Gastroesophageal sphincter (tissue), 4 donors: ENCODE measurements around the gene SUPV3L1. TPM values are rescaled to one million over a fixed set of nuclear protein-coding genes. Genes with fewer than 3 reads are reported as not detected.
"Not testable (repeated sequence)": the region's sequence is repeated elsewhere in the genome, so short reads cannot be mapped to it uniquely, and the experiment has no call there.

ENCODE experiments used
- ATAC-seq: fragments of 150-250 bp; one replicate; pipeline ENCODE4 v1.9.1; 2016; ENCODE audit warnings: mild to moderate bottlenecking, moderate library complexity
- H3K27ac ChIP-seq, 4 donors: fragments of 200-600 bp; sonication (generic) in 3 of 4; 1 replicate in 3 of 4; 2 replicates in 1 of 4; pipeline ENCODE4 v1.5.1; 2016 to 2019
- H3K27me3 ChIP-seq: fragments of 200-600 bp; sonication (generic); one replicate; pipeline ENCODE4 v1.5.1; 2019
- H3K36me3 ChIP-seq, 2 donors: fragments of 200-600 bp; sonication (generic); one replicate each; pipeline ENCODE4 v1.5.1; 2019; ENCODE audit warnings: control low read depth in 1 of 2
- H3K4me1 ChIP-seq, 3 donors: fragments of 200-600 bp; sonication (generic); 1 replicate in 2 of 3; 2 replicates in 1 of 3; pipeline ENCODE4 v1.5.1; 2016 to 2019; ENCODE audit warnings: control low read depth in 2 of 3
- H3K4me3 ChIP-seq, 2 donors: fragments of 200-600 bp; sonication (generic); one replicate each; pipeline ENCODE4 v1.5.1; 2019; ENCODE audit warnings: mild to moderate bottlenecking in 1 of 2, moderate library complexity in 1 of 2
- H3K9me3 ChIP-seq, 3 donors: fragments of 200-600 bp; sonication (generic); one replicate each; pipeline ENCODE4 v1.5.1; 2017 to 2019; ENCODE audit warnings: control low read depth in 2 of 3
- EP300 ChIP-seq: sonication (generic); formaldehyde crosslinking; IDR thresholded peaks from one replicate; pipeline ENCODE4 v1.6.1; 2017; ENCODE audit warnings: antibody characterized with exemption, mild to moderate bottlenecking
- POLR2A ChIP-seq, 2 donors: fragments of 450-650 bp; IDR thresholded peaks; one replicate each; pipeline ENCODE4 v1.6.1; 2017; ENCODE audit warnings: antibody characterized with exemption in 2 of 2, mild to moderate bottlenecking in 2 of 2, moderate library complexity in 1 of 2
- POLR2AphosphoS5 ChIP-seq: sonication (generic); formaldehyde crosslinking; IDR thresholded peaks from one replicate; pipeline ENCODE4 v1.6.1; 2017; ENCODE audit warnings: antibody characterized with exemption
- WGBS, 2 donors: methylation state at CpG; one replicate each; pipeline ENCODE4 v1.1.5; 2018; ENCODE audit warnings: low coverage in 1 of 2; 5-methylcytosine and 5-hydroxymethylcytosine counted together
- total RNA-seq, 4 donors: library from RNA; depleted of rRNA; stranded (reverse); fragments of >200 nt; gene quantifications; one replicate each; pipeline ENCODE4 v1.1.0, GENCODE V29; 2016
- TF ChIP-seq, protein P1 (sequence below), 4 experiments: fragments of 200-600 bp in 2 of 4; fragments of 450-650 bp in 2 of 4; sonication (generic) in 1 of 4; IDR thresholded peaks; one replicate each; pipeline ENCODE4 v1.5.1; 2017 to 2019; ENCODE audit warnings: antibody characterized with exemption in 4 of 4, mild to moderate bottlenecking in 2 of 4, moderate library complexity in 2 of 4

SUPV3L1 gene
- total RNA-seq, 4 donors from 2014 or later, result 18.2 to 20.9 (median 19.8) TPM

DNA sequence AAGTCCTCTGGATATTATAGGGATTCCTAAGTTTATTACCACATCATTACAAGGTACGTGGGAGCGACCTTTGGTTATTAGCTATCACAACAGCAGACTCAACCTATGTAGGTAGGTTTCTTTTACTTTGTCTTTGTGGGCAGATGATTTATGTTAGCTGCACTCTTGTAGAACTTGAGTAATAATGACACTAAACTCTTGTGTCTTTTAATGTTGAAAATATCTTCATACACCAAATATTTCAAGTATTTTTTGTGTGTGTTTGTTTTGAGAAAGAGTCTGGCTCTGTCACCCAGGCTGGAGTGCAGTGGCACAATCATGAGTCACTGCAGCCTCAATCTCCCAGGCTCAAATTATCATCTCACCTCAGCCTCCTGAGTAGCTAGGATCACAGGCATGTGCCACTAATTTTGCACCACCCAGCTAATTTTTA lies 19.2 kb upstream of the SUPV3L1 start:
- Histone ChIP-seq H3K9me3 (no peaks in the 10 kb centered on the region), H3K36me3 (peaks cover 0 to 80% of the 10 kb centered on the region in 2 donors), H3K4me3 (no peak overlapping the region), H3K27me3 (no peaks in the 10 kb centered on the region), H3K27ac (no peak overlapping the region), H3K4me1 (no peaks in the 10 kb centered on the region)
- WGBS, 2 donors, result 94 to 100% methylated on average over 2 of the region's 2 CpGs
- no peak for ATAC-seq
- TF ChIP-seq EP300 (no peak), POLR2AphosphoS5 (no peak), POLR2A (IDR thresholded peaks at IDR 0.05) (no peak)
- TF ChIP-seq, protein P1, sequence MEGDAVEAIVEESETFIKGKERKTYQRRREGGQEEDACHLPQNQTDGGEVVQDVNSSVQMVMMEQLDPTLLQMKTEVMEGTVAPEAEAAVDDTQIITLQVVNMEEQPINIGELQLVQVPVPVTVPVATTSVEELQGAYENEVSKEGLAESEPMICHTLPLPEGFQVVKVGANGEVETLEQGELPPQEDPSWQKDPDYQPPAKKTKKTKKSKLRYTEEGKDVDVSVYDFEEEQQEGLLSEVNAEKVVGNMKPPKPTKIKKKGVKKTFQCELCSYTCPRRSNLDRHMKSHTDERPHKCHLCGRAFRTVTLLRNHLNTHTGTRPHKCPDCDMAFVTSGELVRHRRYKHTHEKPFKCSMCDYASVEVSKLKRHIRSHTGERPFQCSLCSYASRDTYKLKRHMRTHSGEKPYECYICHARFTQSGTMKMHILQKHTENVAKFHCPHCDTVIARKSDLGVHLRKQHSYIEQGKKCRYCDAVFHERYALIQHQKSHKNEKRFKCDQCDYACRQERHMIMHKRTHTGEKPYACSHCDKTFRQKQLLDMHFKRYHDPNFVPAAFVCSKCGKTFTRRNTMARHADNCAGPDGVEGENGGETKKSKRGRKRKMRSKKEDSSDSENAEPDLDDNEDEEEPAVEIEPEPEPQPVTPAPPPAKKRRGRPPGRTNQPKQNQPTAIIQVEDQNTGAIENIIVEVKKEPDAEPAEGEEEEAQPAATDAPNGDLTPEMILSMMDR (IDR thresholded peaks at IDR 0.05), result no peak

DNA sequence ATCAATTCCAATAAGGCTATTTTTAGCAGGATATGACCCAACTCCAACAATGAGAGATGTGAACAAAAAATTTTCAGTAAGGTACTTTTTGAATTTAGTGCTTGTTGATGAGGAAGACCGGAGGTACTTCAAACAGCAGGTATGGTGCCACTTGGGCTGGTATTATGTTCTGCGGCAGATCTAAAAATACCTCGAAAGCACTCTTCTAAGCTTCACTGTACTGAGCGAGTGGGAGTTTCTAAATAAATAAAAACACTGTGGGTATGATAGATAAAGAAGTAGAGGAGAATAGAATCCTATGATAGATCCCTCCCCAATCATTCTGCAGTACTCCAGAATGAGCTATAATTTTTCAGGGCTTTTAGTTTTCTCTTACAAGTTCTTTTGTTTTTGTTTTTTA lies 11.5 kb upstream of the SUPV3L1 start:
- no peak for ATAC-seq
- Histone ChIP-seq H3K27me3 (no peaks in the 10 kb centered on the region), H3K27ac (no peak overlapping the region), H3K36me3 (peaks cover 0 to 97% of the 10 kb centered on the region in 2 donors), H3K4me1 (no peaks in the 10 kb centered on the region), H3K4me3 (no peak overlapping the region), H3K9me3 (no peaks in the 10 kb centered on the region)
- TF ChIP-seq, protein P1 (IDR thresholded peaks at IDR 0.05), result no peak
- TF ChIP-seq POLR2A (IDR thresholded peaks at IDR 0.05) (no peak), EP300 (no peak), POLR2AphosphoS5 (no peak)
- 90 to 94% methylated on average over 4 of the region's 4 CpGs for WGBS, 2 donors

DNA sequence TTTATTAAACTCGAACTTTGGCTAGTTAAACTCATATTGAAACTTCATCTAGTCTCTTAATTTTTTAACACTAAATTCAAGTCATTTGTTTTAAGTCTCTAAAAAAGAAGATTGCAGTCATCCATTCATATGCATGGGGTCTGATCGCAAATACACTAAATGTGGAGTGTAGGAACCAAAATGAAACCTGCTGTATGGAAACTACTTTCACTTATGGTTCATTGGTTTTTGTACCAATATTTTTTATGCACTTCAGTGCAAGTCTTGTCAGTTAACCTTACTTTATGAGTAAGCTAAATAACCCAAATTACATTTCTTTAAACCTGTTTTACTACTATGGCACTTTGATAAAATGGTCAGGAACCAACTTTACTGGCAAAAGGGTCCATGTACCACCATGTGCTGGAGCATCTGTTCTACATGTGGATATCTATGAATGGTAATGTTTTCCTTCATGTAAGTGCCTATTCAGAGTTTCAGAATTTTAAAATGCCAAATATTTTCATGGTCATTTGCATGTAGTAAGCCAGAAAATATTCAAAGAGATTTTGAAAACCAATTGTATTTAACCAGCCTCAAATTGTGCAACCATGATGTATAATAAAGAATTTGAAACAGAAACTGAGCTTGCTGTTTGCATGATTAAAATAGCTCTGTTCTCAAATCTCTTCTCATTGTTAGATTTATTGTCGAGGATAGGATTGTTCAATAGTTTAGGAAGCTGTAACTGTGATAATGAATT lies 7.6 kb upstream of the SUPV3L1 start:
- Histone ChIP-seq H3K27ac (no peak overlapping the region), H3K9me3 (no peaks in the 10 kb centered on the region), H3K4me3 (no peak overlapping the region), H3K27me3 (no peaks in the 10 kb centered on the region), H3K4me1 (no peaks in the 10 kb centered on the region), H3K36me3 (peaks cover 0 to 65% of the 10 kb centered on the region in 2 donors)
- ATAC-seq, result no peak
- 92 to 93% methylated on average over 3 of the region's 3 CpGs for WGBS, 2 donors
- TF ChIP-seq POLR2A (IDR thresholded peaks at IDR 0.05) (no peak), POLR2AphosphoS5 (no peak), EP300 (no peak)
- TF ChIP-seq, protein P1 (IDR thresholded peaks at IDR 0.05), result no peak

DNA sequence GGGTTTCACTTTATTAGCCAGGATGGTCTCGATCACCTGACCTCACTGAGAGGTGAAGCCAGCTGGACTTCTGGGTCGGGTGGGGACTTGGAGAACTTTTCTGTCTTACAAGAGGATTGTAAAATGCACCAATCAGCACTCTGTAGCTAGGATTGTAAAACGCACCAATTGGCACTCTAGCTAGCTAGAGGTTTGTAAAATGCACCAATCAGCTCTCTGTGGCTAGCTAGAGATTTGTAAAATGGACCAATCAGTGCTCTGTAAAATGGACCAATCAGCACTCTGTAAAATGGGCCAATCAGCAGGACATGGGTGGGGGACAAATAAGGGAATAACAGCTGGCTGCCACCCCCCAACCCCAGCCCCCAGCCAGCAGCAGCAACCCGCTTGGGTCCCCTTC lies 4.7 kb upstream of the SUPV3L1 start:
- WGBS, 2 donors, result no CpG with 5 or more reads among the region's 4 CpGs
- not testable (repeated sequence) for H3K9me3 ChIP-seq, H3K4me3 ChIP-seq, ATAC-seq, H3K27me3 ChIP-seq, H3K4me1 ChIP-seq, H3K27ac ChIP-seq
- peaks cover 0 to 35% of the 10 kb centered on the region in 2 donors for H3K36me3 ChIP-seq

DNA sequence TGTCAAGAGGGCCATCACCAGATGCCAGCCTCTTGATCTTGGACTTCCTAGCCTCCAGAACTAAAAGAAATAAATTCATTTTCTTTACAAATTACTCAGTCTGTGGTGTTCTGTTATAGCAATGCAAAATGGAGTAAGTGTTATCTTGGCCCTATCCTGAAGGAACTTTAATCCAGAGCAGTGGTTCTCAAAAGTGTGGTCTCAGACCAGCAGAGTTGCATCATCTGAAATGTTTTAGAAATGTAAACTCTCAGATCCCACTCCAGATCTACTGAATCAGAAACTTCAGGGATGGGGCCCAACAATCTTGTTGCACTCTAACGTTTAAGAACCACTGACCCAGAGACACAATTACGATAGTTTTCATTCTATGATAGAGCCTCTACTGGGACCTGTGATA lies 3.2 kb upstream of the SUPV3L1 start:
- WGBS, 2 donors, result 78 to 100% methylated on average over 2 of the region's 2 CpGs
- peaks cover 0 to 20% of the 10 kb centered on the region in 2 donors for H3K36me3 ChIP-seq
- no peak overlapping the region for H3K27ac ChIP-seq
- no peak for ATAC-seq
- H3K4me3 ChIP-seq, result no peak overlapping the region
- no peaks in the 10 kb centered on the region for H3K9me3 ChIP-seq
- TF ChIP-seq POLR2A (IDR thresholded peaks at IDR 0.05) (no peak), EP300 (no peak), POLR2AphosphoS5 (no peak)
- TF ChIP-seq, protein P1 (IDR thresholded peaks at IDR 0.05), result no peak
- peaks cover 7 to 21% (median 11%) of the 10 kb centered on the region in 3 donors for H3K4me1 ChIP-seq
- no peaks in the 10 kb centered on the region for H3K27me3 ChIP-seq
